HG03135 (cell line): ENCODE results near the gene PPP6R2.

Source experiments
- ATAC-seq: cut with Tn5 transposase; IDR thresholded peaks from one replicate; pipeline ENCODE4 v1.9.1; 2021; ENCODE audit warnings: mild to moderate bottlenecking, moderate library complexity; ENCODE audit not compliant: unreplicated experiment

Gene PPP6R2

GRCh38 chr22:50342651-50343540 is at the start of gene PPP6R2:
TSS of gene PPP6R2 (plus strand) at chr22:50343327. CDS start at chr22:50393909, 50,582 bp downstream.
- ATAC-seq, result peak; percentile 66

- ATAC-seq, result no peak
Measured at GRCh38 chr22:50293441-50294318, 49.4 kb upstream of the PPP6R2 start.

- no peak for ATAC-seq
Measured at GRCh38 chr22:50294319-50294656, 48.8 kb upstream of the PPP6R2 start.

GRCh38 chr22:50296658-50297490 is 46.3 kb upstream of the PPP6R2 start:
- no peak for ATAC-seq

- ATAC-seq, result no peak
Measured at GRCh38 chr22:50297510-50298265, 45.4 kb upstream of the PPP6R2 start.

- no peak for ATAC-seq
Measured at GRCh38 chr22:50298266-50298637, 44.9 kb upstream of the PPP6R2 start.

- no peak for ATAC-seq
Measured at GRCh38 chr22:50298937-50299784, 44.0 kb upstream of the PPP6R2 start.

GRCh38 chr22:50299785-50300619 is 43.1 kb upstream of the PPP6R2 start:
- ATAC-seq, result no peak

GRCh38 chr22:50300620-50301257 is 42.4 kb upstream of the PPP6R2 start:
- no peak for ATAC-seq

- no peak for ATAC-seq
Measured at GRCh38 chr22:50301581-50301991, 41.5 kb upstream of the PPP6R2 start.

- ATAC-seq, result no peak
Measured at GRCh38 chr22:50302041-50302541, 41.0 kb upstream of the PPP6R2 start.

GRCh38 chr22:50302564-50302963 is 40.6 kb upstream of the PPP6R2 start:
- no peak for ATAC-seq

GRCh38 chr22:50303515-50303847 is 39.6 kb upstream of the PPP6R2 start:
- ATAC-seq, result no peak

- ATAC-seq, result no peak
Measured at GRCh38 chr22:50303848-50304527, 39.1 kb upstream of the PPP6R2 start.

- ATAC-seq, result no peak
Measured at GRCh38 chr22:50304528-50305392, 38.4 kb upstream of the PPP6R2 start.

GRCh38 chr22:50305393-50305922 is 37.7 kb upstream of the PPP6R2 start:
- ATAC-seq, result no peak
